Right atrium auricular region (tissue), 2 donors: ENCODE results near the gene WNT2. TPM values are rescaled to one million over a fixed set of nuclear protein-coding genes. Genes with fewer than 3 reads are reported as not detected.

Experiments used
- DNase-seq: peaks from one replicate; pipeline ENCODE4 v3.0.0-alpha.2; 2019; ENCODE audit warnings: low spot score
- H3K27ac ChIP-seq, 2 donors: fragments of 200-600 bp; sonication (generic); 1 replicate in 1 of 2; 2 replicates in 1 of 2; pipeline ENCODE4 v1.5.1; 2016 to 2019
- H3K27me3 ChIP-seq, 2 donors: fragments of 200-600 bp; sonication (generic); one replicate each; pipeline versions ENCODE4 v1.5.1 to v1.6.0; 2017 to 2019
- H3K36me3 ChIP-seq: fragments of 200-600 bp; sonication (generic); one replicate; pipeline ENCODE4 v1.5.1; 2016
- H3K4me1 ChIP-seq, 2 donors: fragments of 200-600 bp; sonication (generic); one replicate each; pipeline versions ENCODE4 v1.5.1 to v1.6.0; 2017 to 2019
- H3K4me3 ChIP-seq, 2 donors: fragments of 200-600 bp; sonication (generic); 1 replicate in 1 of 2; 2 replicates in 1 of 2; pipeline ENCODE4 v1.5.1; 2017 to 2019; ENCODE audit warnings: mild to moderate bottlenecking in 1 of 2, moderate library complexity in 1 of 2
- H3K9me3 ChIP-seq, 2 donors: fragments of 200-600 bp; sonication (generic); one replicate each; pipeline ENCODE4 v1.5.1; 2019
- total RNA-seq, 2 donors: library from RNA; depleted of rRNA; stranded (reverse); fragments of >200 nt; gene quantifications; one replicate each; pipeline ENCODE4 v1.1.0, GENCODE V29; 2016
- TF ChIP-seq, protein P1 (sequence below), 2 donors: fragments of 200-600 bp; sonication (generic); IDR thresholded peaks; one replicate each; pipeline ENCODE4 v1.5.1; 2019; ENCODE audit warnings: antibody characterized with exemption in 2 of 2

Gene WNT2
- total RNA-seq, 2 donors from 2014 or later = 0.19 to 6.5 TPM

GRCh38 chr7:117283779-117284178, 39.1 kb downstream of the WNT2 start:
- Histone ChIP-seq H3K36me3 (no peaks in the 10 kb centered on the region), H3K4me1 (no peaks in the 10 kb centered on the region), H3K9me3 (no peaks in the 10 kb centered on the region), H3K4me3 (no peak overlapping the region), H3K27me3 (no peaks in the 10 kb centered on the region), H3K27ac (no peak overlapping the region)
- TF ChIP-seq, protein P1, sequence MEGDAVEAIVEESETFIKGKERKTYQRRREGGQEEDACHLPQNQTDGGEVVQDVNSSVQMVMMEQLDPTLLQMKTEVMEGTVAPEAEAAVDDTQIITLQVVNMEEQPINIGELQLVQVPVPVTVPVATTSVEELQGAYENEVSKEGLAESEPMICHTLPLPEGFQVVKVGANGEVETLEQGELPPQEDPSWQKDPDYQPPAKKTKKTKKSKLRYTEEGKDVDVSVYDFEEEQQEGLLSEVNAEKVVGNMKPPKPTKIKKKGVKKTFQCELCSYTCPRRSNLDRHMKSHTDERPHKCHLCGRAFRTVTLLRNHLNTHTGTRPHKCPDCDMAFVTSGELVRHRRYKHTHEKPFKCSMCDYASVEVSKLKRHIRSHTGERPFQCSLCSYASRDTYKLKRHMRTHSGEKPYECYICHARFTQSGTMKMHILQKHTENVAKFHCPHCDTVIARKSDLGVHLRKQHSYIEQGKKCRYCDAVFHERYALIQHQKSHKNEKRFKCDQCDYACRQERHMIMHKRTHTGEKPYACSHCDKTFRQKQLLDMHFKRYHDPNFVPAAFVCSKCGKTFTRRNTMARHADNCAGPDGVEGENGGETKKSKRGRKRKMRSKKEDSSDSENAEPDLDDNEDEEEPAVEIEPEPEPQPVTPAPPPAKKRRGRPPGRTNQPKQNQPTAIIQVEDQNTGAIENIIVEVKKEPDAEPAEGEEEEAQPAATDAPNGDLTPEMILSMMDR (IDR thresholded peaks at IDR 0.05) = no peak
- no peak for DNase-seq

DNA sequence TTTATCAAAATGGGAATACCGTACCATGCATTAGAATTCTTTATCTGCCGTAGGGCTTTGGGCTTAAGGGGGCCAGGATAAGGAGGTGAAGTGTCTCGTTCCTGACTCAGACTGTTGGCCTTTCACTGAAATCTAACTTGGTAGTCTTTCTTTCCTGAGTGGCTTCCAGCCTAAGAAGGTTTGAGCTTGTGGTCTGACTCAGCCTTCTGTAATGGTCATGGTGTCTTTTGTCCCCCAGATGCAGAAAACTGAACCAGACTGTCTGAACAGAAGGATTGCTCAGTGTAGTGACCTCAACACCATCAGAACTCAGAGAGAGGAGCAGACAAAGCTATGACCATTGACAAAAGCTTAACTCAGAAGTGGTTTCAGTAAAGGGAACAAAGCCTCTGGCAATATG, 39.5 kb downstream of the WNT2 start:
- Histone ChIP-seq H3K36me3 (no peaks in the 10 kb centered on the region), H3K9me3 (no peaks in the 10 kb centered on the region), H3K27ac (no peak overlapping the region), H3K27me3 (no peaks in the 10 kb centered on the region), H3K4me3 (no peak overlapping the region), H3K4me1 (no peaks in the 10 kb centered on the region)
- DNase-seq = no peak
- TF ChIP-seq, protein P1 (IDR thresholded peaks at IDR 0.05) = no peak

- no peaks in the 10 kb centered on the region for H3K36me3 ChIP-seq
- no peaks in the 10 kb centered on the region for H3K4me1 ChIP-seq
- no peaks in the 10 kb centered on the region for H3K9me3 ChIP-seq
- no peak overlapping the region for H3K4me3 ChIP-seq
- TF ChIP-seq, protein P1 (IDR thresholded peaks at IDR 0.05) = no peak
- H3K27me3 ChIP-seq = no peaks in the 10 kb centered on the region
- no peak for DNase-seq
- no peak overlapping the region for H3K27ac ChIP-seq
Observed at GRCh38 chr7:117282239-117282812, 40.5 kb downstream of the WNT2 start.

- Histone ChIP-seq H3K9me3 (no peaks in the 10 kb centered on the region), H3K27me3 (no peaks in the 10 kb centered on the region), H3K4me3 (no peak overlapping the region), H3K27ac (no peak overlapping the region), H3K36me3 (no peaks in the 10 kb centered on the region), H3K4me1 (no peaks in the 10 kb centered on the region)
- no peak for DNase-seq
- TF ChIP-seq, protein P1 (IDR thresholded peaks at IDR 0.05) = no peak
Observed at GRCh38 chr7:117281562-117281961, 41.3 kb downstream of the WNT2 start.

DNA sequence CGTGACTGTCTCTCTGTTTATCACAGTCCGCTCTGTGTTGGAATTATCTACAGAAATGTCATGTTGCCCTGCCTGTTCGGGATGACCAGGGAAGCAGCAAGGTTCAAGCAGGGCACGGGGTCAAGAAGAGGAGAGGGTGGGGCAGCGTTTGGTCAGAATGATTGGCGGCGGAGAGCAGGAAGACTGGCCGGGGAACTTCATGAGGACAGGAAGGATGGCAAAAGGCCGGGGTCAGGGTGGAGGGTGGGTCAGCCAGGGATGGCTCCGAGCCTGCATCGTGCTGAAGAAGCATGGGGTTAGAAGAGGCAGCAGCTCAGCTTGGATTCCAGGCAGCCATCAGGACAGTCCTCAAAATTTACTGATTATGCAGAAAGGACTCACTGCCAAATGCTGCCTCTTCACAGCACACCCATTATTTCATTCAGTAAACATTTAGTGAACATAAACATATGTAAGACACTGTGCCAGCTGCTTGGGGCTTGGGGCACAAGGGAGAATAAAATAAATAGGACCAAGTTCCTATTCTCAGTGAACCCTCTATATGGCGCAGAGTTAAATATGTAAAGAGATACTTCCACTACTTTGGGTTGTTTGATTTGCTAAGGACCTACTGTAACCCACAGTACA, 42.8 kb downstream of the WNT2 start:
- Histone ChIP-seq H3K4me3 (no peak overlapping the region), H3K9me3 (no peaks in the 10 kb centered on the region), H3K27me3 (no peaks in the 10 kb centered on the region), H3K27ac (no peak overlapping the region), H3K36me3 (no peaks in the 10 kb centered on the region), H3K4me1 (no peaks in the 10 kb centered on the region)
- TF ChIP-seq, protein P1 (IDR thresholded peaks at IDR 0.05) = no peak
- DNase-seq = no peak

DNA sequence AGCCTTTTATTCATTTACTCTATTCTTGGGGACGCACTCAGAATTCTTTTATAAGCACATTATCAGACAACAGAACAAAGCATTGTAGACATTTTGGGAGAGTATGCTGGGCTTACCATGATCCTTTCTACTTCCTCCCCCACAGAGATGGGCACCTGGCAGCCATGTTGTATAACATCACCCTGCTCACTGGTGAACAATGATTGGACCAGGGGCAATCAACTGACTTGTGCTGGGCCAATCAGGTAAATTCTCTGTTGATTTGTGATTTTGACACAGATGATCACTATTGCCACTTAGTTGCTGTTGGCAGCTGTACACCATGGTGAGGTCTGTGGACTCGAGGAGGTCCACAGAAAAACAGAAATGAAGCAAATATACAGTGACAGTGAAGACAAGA, 43.7 kb downstream of the WNT2 start:
- no peak for DNase-seq
- no peaks in the 10 kb centered on the region for H3K36me3 ChIP-seq
- no peaks in the 10 kb centered on the region for H3K27me3 ChIP-seq
- no peak overlapping the region for H3K4me3 ChIP-seq
- no peaks in the 10 kb centered on the region for H3K4me1 ChIP-seq
- H3K27ac ChIP-seq = no peak overlapping the region
- no peaks in the 10 kb centered on the region for H3K9me3 ChIP-seq
- TF ChIP-seq, protein P1 (IDR thresholded peaks at IDR 0.05) = no peak
